Measurements from ENCODE around the gene C10orf71.

C10orf71 gene

GRCh38 chr10:49363309-49364031 is 64.5 kb downstream of the C10orf71 start:
- peaks cover 12% of the 10 kb centered on the region for H3K27me3 Mint-ChIP-seq (ENCODE audit: low read depth, poor library complexity)
- TF ChIP-seq, protein P1, sequence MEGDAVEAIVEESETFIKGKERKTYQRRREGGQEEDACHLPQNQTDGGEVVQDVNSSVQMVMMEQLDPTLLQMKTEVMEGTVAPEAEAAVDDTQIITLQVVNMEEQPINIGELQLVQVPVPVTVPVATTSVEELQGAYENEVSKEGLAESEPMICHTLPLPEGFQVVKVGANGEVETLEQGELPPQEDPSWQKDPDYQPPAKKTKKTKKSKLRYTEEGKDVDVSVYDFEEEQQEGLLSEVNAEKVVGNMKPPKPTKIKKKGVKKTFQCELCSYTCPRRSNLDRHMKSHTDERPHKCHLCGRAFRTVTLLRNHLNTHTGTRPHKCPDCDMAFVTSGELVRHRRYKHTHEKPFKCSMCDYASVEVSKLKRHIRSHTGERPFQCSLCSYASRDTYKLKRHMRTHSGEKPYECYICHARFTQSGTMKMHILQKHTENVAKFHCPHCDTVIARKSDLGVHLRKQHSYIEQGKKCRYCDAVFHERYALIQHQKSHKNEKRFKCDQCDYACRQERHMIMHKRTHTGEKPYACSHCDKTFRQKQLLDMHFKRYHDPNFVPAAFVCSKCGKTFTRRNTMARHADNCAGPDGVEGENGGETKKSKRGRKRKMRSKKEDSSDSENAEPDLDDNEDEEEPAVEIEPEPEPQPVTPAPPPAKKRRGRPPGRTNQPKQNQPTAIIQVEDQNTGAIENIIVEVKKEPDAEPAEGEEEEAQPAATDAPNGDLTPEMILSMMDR (IDR thresholded peaks at IDR 0.05): no peak
- H3K9me3 Mint-ChIP-seq: no peaks in the 10 kb centered on the region
- no peak overlapping the region for H3K4me3 Mint-ChIP-seq
- H3K4me1 Mint-ChIP-seq: peaks cover 6% of the 10 kb centered on the region
- no peaks in the 10 kb centered on the region for H3K36me3 Mint-ChIP-seq (ENCODE audit: low read depth)
- no peak overlapping the region for H3K27ac Mint-ChIP-seq
- no peak for DNase-seq

DNA sequence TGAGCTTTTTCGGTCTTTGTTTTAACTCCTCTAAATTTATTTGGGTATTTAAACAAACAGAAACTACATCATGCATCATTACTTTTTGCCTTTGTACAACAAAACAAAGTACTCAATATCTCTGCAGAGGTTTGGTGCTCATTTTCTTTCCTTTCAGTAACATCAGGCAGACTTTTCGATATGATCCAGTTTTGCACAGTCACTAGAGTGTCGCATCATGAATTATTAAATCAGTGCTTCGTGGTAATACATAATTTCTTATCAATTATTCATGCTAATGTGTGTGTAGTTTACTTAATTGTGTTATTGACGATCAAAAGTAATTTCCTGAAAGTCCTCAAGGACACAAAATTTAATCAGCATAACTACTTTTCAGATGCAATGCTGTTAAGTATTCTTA is 65.1 kb downstream of the C10orf71 start:
- H3K4me3 Mint-ChIP-seq: no peak overlapping the region
- peaks cover 13% of the 10 kb centered on the region for H3K27me3 Mint-ChIP-seq (ENCODE audit: low read depth, poor library complexity)
- H3K4me1 Mint-ChIP-seq: peaks cover 6% of the 10 kb centered on the region
- H3K9me3 Mint-ChIP-seq: no peaks in the 10 kb centered on the region
- H3K27ac Mint-ChIP-seq: no peak overlapping the region
- DNase-seq: no peak
- H3K36me3 Mint-ChIP-seq (ENCODE audit: low read depth): no peaks in the 10 kb centered on the region
- TF ChIP-seq, protein P1 (IDR thresholded peaks at IDR 0.05): no peak

GRCh38 chr10:49364747-49365146 is 65.8 kb downstream of the C10orf71 start:
- TF ChIP-seq, protein P1 (IDR thresholded peaks at IDR 0.05): no peak
- no peak for DNase-seq
- Mint-ChIP-seq H3K27ac (no peak overlapping the region), H3K4me1 (peaks cover 5% of the 10 kb centered on the region), H3K4me3 (no peak overlapping the region), H3K36me3 (ENCODE audit: low read depth) (no peaks in the 10 kb centered on the region), H3K9me3 (no peaks in the 10 kb centered on the region), H3K27me3 (ENCODE audit: low read depth, poor library complexity) (peaks cover 17% of the 10 kb centered on the region)

GRCh38 chr10:49365275-49365674 is 66.3 kb downstream of the C10orf71 start:
- TF ChIP-seq, protein P1 (IDR thresholded peaks at IDR 0.05): no peak
- no peaks in the 10 kb centered on the region for H3K9me3 Mint-ChIP-seq
- DNase-seq: no peak
- no peaks in the 10 kb centered on the region for H3K36me3 Mint-ChIP-seq (ENCODE audit: low read depth)
- no peaks in the 10 kb centered on the region for H3K4me1 Mint-ChIP-seq
- H3K27me3 Mint-ChIP-seq (ENCODE audit: low read depth, poor library complexity): peaks cover 12% of the 10 kb centered on the region
- H3K4me3 Mint-ChIP-seq: no peak overlapping the region
- H3K27ac Mint-ChIP-seq: no peak overlapping the region

GRCh38 chr10:49365675-49366415 is 66.9 kb downstream of the C10orf71 start:
- H3K27me3 Mint-ChIP-seq (ENCODE audit: low read depth, poor library complexity): peaks cover 17% of the 10 kb centered on the region
- no peaks in the 10 kb centered on the region for H3K36me3 Mint-ChIP-seq (ENCODE audit: low read depth)
- no peaks in the 10 kb centered on the region for H3K9me3 Mint-ChIP-seq
- TF ChIP-seq, protein P1 (IDR thresholded peaks at IDR 0.05): no peak
- no peak for DNase-seq
- H3K27ac Mint-ChIP-seq: no peak overlapping the region
- no peak overlapping the region for H3K4me3 Mint-ChIP-seq
- no peaks in the 10 kb centered on the region for H3K4me1 Mint-ChIP-seq
